ENCODE data around the gene CARM1. TPM values are rescaled to one million over a fixed set of nuclear protein-coding genes. Genes with fewer than 3 reads are reported as not detected.

The CARM1 gene
- total RNA-seq, 1 donor from 2014 or later, result 66.7 TPM

DNA sequence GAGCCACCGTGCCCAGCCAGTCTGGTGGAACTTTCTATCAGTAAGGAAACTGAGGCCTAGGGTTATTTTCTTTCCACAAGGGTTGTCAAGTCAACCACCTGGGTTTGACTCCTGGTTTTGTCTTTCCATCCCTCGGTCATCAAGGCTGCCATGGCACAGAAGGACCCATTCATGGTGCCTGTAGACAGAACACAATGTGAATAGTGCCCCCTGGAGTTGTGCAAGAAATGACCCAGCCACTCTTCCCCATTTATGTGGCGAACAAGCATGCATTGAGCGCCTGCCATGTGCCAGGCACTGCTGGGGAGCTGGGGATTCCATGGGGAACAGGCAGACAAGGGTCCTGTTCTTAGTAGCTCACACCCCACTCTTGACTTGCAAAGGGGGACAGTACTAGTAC, 93.5 kb downstream of the CARM1 start:
- Mint-ChIP-seq H3K4me3 (ENCODE audit: unreplicated experiment) (peak overlapping the region; percentile 18), H3K4me1 (ENCODE audit: unreplicated experiment) (peaks cover 33% of the 10 kb centered on the region), H3K9me3 (ENCODE audit: unreplicated experiment) (no peaks in the 10 kb centered on the region), H3K36me3 (ENCODE audit: unreplicated experiment) (no peaks in the 10 kb centered on the region), H3K27ac (ENCODE audit: unreplicated experiment) (no peak overlapping the region), H3K27me3 (ENCODE audit: unreplicated experiment) (no peaks in the 10 kb centered on the region)
- DNase-seq (ENCODE audit: extremely low spot score, unreplicated experiment), result no peak
- TF ChIP-seq, protein P1, sequence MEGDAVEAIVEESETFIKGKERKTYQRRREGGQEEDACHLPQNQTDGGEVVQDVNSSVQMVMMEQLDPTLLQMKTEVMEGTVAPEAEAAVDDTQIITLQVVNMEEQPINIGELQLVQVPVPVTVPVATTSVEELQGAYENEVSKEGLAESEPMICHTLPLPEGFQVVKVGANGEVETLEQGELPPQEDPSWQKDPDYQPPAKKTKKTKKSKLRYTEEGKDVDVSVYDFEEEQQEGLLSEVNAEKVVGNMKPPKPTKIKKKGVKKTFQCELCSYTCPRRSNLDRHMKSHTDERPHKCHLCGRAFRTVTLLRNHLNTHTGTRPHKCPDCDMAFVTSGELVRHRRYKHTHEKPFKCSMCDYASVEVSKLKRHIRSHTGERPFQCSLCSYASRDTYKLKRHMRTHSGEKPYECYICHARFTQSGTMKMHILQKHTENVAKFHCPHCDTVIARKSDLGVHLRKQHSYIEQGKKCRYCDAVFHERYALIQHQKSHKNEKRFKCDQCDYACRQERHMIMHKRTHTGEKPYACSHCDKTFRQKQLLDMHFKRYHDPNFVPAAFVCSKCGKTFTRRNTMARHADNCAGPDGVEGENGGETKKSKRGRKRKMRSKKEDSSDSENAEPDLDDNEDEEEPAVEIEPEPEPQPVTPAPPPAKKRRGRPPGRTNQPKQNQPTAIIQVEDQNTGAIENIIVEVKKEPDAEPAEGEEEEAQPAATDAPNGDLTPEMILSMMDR (IDR thresholded peaks at IDR 0.05), result peak; percentile 7

DNA sequence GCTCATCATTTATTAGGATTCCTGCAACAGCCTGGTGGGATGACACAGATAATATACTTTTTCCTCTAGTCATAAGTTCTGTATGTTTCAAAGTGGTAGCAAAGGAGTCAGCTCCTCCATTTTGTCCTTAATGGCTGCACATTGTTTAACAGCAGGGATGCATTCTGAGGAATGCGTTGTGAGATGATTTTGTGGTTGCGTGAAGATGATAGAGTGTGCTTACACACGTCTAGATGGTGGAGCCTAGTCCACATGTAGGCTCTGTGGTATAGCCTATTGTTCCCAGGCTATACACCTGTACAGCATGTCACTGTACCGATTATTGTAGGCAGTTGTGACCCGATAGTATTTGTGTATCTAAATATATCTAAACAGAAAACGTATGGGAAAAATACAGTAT, 94.0 kb downstream of the CARM1 start:
- DNase-seq (ENCODE audit: extremely low spot score, unreplicated experiment), result no peak
- TF ChIP-seq, protein P1 (IDR thresholded peaks at IDR 0.05), result no peak
- H3K4me1 Mint-ChIP-seq (ENCODE audit: unreplicated experiment), result peaks cover 32% of the 10 kb centered on the region
- no peaks in the 10 kb centered on the region for H3K27me3 Mint-ChIP-seq (ENCODE audit: unreplicated experiment)
- no peaks in the 10 kb centered on the region for H3K36me3 Mint-ChIP-seq (ENCODE audit: unreplicated experiment)
- H3K4me3 Mint-ChIP-seq (ENCODE audit: unreplicated experiment), result no peak overlapping the region
- H3K9me3 Mint-ChIP-seq (ENCODE audit: unreplicated experiment), result no peaks in the 10 kb centered on the region
- no peak overlapping the region for H3K27ac Mint-ChIP-seq (ENCODE audit: unreplicated experiment)

DNA sequence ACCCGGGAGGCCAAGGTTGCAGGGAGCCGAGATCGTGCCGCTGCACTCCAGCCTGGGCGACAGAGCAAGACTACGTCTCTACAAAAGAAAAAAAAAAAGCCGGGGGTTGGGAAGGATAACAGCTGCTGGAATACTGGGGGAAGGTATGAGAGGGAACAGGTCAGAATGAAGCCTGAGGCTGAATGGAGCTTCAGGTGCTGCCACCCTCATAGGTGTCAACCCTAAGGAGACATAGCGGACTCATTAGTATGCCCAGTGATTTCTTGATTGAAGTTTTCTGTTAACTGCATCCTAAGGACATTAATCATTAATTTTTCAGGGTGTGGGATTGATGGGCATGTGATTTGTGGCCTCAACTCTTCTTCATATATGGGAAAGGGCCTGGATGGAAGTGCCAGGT, 95.5 kb downstream of the CARM1 start:
- Mint-ChIP-seq H3K36me3 (ENCODE audit: unreplicated experiment) (no peaks in the 10 kb centered on the region), H3K9me3 (ENCODE audit: unreplicated experiment) (no peaks in the 10 kb centered on the region), H3K4me1 (ENCODE audit: unreplicated experiment) (peaks cover 32% of the 10 kb centered on the region), H3K27me3 (ENCODE audit: unreplicated experiment) (no peaks in the 10 kb centered on the region), H3K27ac (ENCODE audit: unreplicated experiment) (no peak overlapping the region), H3K4me3 (ENCODE audit: unreplicated experiment) (no peak overlapping the region)
- TF ChIP-seq, protein P1 (IDR thresholded peaks at IDR 0.05), result no peak
- DNase-seq (ENCODE audit: extremely low spot score, unreplicated experiment), result no peak

DNA sequence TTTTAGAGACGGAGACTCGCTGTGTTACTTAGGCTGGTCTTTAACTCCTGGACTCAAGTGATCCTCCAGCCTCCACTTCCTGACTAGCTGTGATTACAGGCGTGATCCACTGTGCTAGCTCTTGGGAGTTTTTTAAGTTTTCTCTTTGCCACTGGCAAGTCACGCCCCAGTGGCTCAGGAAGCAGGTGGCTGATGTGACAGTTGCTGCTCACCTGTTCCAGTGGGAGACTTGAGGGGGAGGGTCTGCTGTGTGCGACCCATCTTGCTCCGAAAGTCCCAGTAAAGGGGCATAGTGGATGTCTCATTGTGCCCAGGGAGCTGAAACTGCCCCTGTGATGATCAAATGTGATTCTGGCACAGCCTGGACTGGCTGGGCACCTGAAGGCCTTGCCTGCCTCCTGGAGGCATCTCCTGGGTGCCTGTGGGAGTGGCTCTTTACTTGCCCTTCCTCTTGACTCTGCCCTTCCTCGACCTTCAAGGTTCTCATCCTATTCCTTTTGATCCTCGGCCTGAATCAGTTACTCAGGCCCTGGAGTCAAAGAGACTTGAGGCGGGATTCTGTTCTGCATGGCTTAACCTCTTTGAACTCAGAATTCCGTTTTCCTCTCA, 97.3 kb downstream of the CARM1 start:
- Mint-ChIP-seq H3K4me3 (ENCODE audit: unreplicated experiment) (no peak overlapping the region), H3K27me3 (ENCODE audit: unreplicated experiment) (no peaks in the 10 kb centered on the region), H3K4me1 (ENCODE audit: unreplicated experiment) (peaks cover 22% of the 10 kb centered on the region), H3K9me3 (ENCODE audit: unreplicated experiment) (no peaks in the 10 kb centered on the region), H3K27ac (ENCODE audit: unreplicated experiment) (peak overlapping the region; percentile 57), H3K36me3 (ENCODE audit: unreplicated experiment) (no peaks in the 10 kb centered on the region)
- TF ChIP-seq, protein P1 (IDR thresholded peaks at IDR 0.05), result no peak
- no peak for DNase-seq (ENCODE audit: extremely low spot score, unreplicated experiment)

DNA sequence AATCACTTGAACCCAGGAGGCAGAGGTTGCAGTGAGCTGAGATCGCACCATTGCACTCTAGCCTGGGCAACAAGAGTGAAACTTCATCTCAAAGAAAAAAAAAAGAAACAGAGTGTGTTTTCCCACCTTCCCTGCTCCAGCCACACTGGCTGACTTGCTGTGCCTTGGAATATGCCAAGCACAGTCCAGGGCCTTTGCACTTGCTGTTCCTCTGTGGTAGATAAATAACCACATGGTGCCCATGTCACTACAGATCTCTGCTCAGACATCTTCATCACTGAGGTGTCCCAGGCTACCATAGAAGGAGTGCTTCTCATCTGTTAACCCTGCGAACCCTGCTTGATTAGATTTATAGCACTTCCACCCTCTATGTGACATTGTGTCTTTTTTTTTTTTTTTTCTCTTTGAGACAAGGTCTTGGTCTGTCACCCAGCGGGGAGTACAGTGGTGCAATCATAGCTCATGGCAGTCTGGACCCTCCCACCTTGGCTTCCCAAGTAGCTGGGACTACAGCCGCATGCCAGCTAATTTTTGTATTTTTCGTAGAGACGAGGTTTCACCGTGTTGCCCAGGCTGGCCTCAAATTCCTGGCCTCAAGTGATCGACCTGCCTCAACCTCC, 99.9 kb downstream of the CARM1 start:
- H3K4me1 Mint-ChIP-seq (ENCODE audit: unreplicated experiment), result peaks cover 29% of the 10 kb centered on the region
- TF ChIP-seq, protein P1 (IDR thresholded peaks at IDR 0.05), result no peak
- H3K27ac Mint-ChIP-seq (ENCODE audit: unreplicated experiment), result no peak overlapping the region
- DNase-seq (ENCODE audit: extremely low spot score, unreplicated experiment), result no peak
- H3K27me3 Mint-ChIP-seq (ENCODE audit: unreplicated experiment), result no peaks in the 10 kb centered on the region
- H3K36me3 Mint-ChIP-seq (ENCODE audit: unreplicated experiment), result peaks cover 2% of the 10 kb centered on the region
- no peaks in the 10 kb centered on the region for H3K9me3 Mint-ChIP-seq (ENCODE audit: unreplicated experiment)
- H3K4me3 Mint-ChIP-seq (ENCODE audit: unreplicated experiment), result no peak overlapping the region

Small RNA genes lying within 50 kb of the gene (microRNA-seq; reads per million reads assigned to microRNA genes)
- gene MIR6793 (ENCODE audit: unreplicated experiment), result not detected

Other genes starting within 250 kb of the CARM1 start
- gene SLC44A2, start 246.0 kb upstream of the CARM1 start, total RNA-seq, result 225 and 233 TPM in 2 replicates
- gene ILF3, start 217.2 kb upstream of the CARM1 start, total RNA-seq, result 223 and 231 TPM in 2 replicates
- gene QTRT1, start 170.1 kb upstream of the CARM1 start, total RNA-seq, result 56.3 and 57.7 TPM in 2 replicates
- 157 and 163 TPM in 2 replicates for gene DNM2, start 153.5 kb upstream of the CARM1 start, total RNA-seq
- gene TMED1, start 35.3 kb upstream of the CARM1 start, total RNA-seq, result 33.6 and 35.5 TPM in 2 replicates
- gene C19orf38, start 23.1 kb upstream of the CARM1 start, total RNA-seq, result 0.27 TPM in 1 of 2 replicates, not detected in the other
- gene YIPF2, start 57.1 kb downstream of the CARM1 start, total RNA-seq, result 68.4 and 79.5 TPM in 2 replicates
- gene TIMM29, start 57.3 kb downstream of the CARM1 start, total RNA-seq, result 25.7 and 25.8 TPM in 2 replicates
- gene SMARCA4, start 89.5 kb downstream of the CARM1 start, total RNA-seq, result 130 and 131 TPM in 2 replicates
- gene LDLR, start 217.9 kb downstream of the CARM1 start, total RNA-seq, result 75.4 and 96.9 TPM in 2 replicates

Data from osteocyte (in vitro differentiated cells).